ENCODE results near the gene MLEC.
"Not testable (repeated sequence)": the region's sequence is repeated elsewhere in the genome, so short reads cannot be mapped to it uniquely, and the experiment has no call there.

MLEC gene

DNA sequence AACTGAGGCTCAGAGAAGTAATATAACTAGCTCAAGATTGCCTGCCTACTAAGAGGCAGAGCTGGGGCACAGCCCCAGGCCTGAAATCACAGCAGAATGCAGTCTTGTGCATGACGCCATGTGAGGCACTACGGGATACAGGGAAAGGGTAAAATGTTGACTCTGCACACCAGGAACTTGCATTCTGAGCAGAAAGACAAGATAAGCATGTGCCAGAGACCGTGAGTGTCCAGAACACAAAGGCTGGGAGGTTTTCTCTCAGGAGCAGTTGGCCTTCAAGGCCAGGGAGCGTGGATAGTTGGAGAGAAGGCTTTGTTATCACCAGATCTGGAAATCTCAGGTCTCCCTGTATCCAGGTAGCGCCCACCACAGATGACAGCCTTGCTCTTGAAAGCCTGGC, 23.2 kb upstream of the MLEC start:
- DNase-seq: no peak

- no peak for DNase-seq
Measured at GRCh38 chr12:120666571-120667390, 20.2 kb upstream of the MLEC start.

- DNase-seq: no peak
Measured at GRCh38 chr12:120668091-120668867, 18.7 kb upstream of the MLEC start.

DNA sequence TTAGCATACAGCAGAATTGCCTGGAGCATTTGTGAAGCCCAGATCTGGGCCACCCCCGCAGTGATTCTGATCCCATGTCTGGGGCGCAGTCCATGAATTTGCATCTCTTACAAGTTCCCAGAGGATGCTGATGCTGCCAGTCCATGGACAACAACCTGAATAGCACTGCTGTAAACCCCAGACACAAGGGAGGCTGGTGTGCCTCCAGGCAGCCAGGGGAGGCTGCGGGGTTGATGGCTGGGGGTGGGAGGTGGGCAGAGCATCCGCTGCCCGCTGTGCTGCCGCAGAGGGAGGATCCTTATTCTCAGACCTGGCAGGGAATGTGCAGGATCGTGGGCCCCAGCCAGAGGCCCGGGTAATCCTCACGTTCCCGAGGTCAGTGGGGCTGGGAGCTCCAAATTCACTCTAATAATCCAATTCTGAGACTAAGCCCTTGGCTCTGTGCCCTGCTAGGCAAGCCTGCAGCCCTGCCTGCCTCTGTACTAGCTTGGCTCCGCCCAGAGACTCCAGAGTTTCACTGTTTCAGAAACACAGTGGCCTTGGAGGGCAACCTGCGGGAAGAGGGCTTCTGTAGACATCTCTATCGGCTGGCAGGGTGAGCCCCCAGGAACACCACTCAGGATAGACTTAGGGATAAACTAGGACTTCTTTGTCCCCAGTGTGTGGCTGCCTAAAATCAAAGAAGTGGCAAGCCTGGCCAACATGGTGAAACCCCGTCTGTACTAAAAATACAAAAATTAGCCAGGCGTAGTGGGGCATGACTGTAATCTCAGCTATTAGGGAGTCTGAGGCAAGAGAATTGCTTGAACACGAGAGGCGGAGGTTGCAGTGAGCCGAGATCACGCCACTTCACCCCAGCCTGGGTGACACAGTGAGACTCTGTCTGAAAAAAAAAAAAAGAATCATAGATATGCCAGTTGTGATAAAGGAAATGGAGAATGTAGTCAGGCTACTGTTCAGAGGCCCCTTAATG, 17.8 kb upstream of the MLEC start:
- DNase-seq: peak; percentile 57

DNA sequence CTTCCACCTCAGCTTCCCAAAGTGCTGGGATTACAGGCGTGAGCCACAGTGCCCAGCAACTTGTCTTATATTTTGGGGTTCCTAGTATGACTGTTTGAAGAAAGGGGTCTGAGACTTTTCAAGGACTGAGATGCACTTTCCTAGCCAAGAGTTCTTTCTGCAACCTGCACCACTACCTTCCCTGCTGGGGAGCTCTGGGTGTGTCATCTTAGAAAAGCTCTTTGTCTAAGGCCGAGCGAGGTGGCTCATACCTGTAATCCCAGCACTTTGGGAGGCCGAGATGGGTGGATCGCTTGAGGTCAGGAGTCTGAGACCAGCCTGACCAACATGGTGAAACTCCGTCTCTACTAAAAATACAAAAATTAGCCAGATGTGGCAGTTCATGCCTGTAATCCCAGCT, 16.7 kb upstream of the MLEC start:
- not testable (repeated sequence) for DNase-seq

- DNase-seq: no peak
Measured at GRCh38 chr12:120670667-120671066, 16.3 kb upstream of the MLEC start.

DNA sequence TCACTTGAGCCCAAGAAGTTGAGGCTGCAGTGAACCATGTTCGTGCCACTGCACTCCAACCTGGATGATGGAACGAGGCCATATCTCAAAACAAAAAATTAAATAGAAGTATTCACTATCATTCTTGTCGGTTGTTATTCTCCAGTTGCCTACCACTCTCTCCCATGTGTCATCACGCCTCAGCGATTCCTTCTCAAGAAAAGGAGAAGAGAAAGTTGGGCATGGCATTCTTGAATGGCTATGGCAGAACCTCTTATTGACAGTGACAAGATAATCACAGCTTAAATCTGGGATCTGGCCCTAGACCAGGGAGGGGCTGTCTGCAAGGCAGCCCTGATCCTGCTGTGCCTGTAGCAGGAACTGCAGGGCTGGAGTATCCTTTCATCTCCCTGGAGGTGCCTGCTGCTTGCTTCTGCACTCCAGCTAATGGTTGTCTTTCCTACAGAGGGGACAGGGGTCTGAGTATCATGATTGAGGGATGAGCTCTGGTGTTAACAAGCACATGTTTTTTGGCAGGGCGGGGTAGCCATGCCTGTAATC, 12.8 kb upstream of the MLEC start:
- no peak for DNase-seq

- peak; percentile 9 for DNase-seq
Measured at GRCh38 chr12:120677765-120678473, 9.0 kb upstream of the MLEC start.

- DNase-seq: no peak
Measured at GRCh38 chr12:120678572-120678971, 8.4 kb upstream of the MLEC start.

DNA sequence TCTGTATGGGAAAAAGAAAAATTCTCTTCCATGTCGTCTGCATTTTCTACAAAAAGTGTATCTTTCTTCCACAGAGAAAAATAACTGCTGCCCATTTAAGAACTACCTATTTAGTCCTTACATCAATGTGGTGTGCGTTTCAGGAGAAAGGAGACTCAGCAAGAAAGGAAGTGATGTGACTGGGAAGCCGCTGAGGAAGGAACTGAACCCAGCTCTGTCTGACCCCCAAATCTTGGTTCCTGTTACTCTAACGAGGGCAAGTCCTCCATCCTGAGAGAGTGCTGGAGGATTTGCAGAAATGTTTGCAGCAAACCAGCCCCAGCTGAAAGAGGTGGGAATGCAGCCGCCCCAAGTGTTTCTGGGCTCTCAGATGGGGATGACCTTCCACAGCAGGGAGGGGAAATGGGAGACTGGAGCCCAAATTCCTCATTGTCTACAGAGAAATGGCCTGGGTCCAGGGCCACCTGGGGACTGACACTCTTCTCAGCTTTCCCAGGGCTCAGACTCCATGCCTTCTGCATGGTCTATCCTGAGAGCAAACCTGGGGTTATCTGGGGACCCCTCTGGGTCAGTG, 6.7 kb upstream of the MLEC start:
- no peak for DNase-seq

- no peak for DNase-seq
Measured at GRCh38 chr12:120684523-120684932, 2.4 kb upstream of the MLEC start.

- no peak for DNase-seq
Measured at GRCh38 chr12:120685522-120685921, 1.4 kb upstream of the MLEC start.

DNA sequence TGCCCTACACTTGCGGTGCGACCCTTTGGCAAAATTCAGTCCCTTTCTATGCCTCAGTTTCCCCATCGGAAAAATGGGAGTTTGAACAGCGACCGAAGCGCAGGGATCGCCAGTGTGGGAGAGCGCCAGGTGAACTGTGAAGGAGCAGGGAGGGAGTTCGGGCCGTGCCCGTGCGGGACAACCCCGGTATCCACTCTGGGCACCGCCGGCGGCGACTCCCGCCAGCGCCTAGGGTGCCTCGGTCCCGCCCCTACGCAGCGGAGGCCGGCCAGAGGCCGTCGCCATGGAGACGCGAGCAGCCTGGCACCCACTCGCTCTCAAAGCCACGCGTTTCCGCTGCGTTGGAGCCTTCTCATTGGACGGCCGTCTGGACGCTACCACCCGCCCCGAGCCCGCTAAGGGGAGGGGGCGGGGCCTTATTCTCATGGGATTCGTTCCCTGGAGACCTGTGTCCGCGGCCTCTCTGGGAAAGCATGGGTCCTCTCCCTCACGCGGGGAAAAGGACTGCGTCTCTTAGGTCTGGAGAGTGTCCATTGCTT, 729 bp upstream of the MLEC start:
- DNase-seq: peak; percentile 100

GRCh38 chr12:120687578-120688289, 785 bp downstream of the MLEC start:
- DNase-seq: peak; percentile 73

DNA sequence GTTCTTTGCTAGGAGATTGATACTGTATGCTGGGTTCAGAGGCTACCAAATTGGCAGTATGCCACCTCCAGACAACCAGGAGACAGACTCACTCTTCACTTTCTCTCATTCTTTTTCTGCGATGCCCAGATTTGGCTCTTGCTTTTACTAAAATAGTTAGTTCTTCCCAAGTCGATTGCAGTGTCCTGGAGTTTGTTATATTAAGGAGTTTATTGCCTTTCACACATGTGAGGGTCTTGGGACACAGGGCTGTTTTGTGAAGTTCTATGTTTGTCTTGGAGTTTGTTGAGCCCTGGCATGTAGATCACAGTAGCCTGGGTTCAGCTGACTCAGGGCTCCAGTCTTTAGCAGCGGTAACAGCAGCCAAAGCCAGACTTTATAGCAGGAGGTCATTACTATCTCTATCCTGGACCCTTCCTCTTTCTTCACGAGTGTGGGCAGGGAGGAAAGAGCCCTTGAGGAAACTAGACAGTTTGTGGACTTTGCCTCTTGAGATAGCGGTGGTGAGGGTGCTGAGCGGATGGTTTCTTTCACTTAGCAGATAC, 1.6 kb downstream of the MLEC start:
- peak; percentile 72 for DNase-seq

GRCh38 chr12:120689397-120690082, 2.6 kb downstream of the MLEC start:
- DNase-seq: no peak

GRCh38 chr12:120690083-120690450, 3.1 kb downstream of the MLEC start:
- DNase-seq: no peak

- DNase-seq: no peak
Measured at GRCh38 chr12:120690978-120691377, 4.0 kb downstream of the MLEC start.

GRCh38 chr12:120692524-120693033, 5.6 kb downstream of the MLEC start:
- no peak for DNase-seq

- no peak for DNase-seq
Measured at GRCh38 chr12:120693848-120694247, 6.9 kb downstream of the MLEC start.
